Lower leg skin (tissue), 3 donors: ENCODE data around the gene DIS3L2.

Experiments
- POLR2A ChIP-seq, 2 donors: fragments of 450-650 bp; IDR thresholded peaks; one replicate each; pipeline ENCODE4 v1.6.1; 2016 to 2017; ENCODE audit warnings: antibody characterized with exemption in 2 of 2, mild to moderate bottlenecking in 1 of 2, moderate library complexity in 1 of 2
- TF ChIP-seq, protein P1 (sequence below), 3 donors: fragments of 450-650 bp; IDR thresholded peaks; one replicate each; pipeline ENCODE4 v1.5.1; 2016; ENCODE audit warnings: antibody characterized with exemption in 3 of 3, mild to moderate bottlenecking in 3 of 3, moderate library complexity in 2 of 3

DNA sequence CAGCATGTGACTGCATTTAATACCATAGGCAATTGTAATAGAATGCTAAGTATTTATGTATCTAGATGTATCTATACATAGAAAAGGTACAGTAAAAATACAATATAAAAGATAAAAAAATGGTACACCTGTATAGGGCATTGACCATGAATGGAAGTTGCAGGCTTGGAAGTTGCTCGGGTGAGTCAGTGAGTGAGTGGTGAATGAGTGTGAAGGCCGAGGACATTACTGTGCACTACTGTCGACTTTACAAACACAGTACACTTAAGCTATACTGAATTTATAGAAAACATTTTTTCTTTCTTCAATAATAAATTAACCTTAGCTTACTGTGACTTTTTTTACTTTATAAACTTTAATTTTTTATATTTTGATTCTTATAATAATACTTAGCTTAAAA is 8.9 kb downstream of the DIS3L2 start:
- TF ChIP-seq POLR2A (IDR thresholded peaks at IDR 0.05), result no peak
- TF ChIP-seq, protein P1, sequence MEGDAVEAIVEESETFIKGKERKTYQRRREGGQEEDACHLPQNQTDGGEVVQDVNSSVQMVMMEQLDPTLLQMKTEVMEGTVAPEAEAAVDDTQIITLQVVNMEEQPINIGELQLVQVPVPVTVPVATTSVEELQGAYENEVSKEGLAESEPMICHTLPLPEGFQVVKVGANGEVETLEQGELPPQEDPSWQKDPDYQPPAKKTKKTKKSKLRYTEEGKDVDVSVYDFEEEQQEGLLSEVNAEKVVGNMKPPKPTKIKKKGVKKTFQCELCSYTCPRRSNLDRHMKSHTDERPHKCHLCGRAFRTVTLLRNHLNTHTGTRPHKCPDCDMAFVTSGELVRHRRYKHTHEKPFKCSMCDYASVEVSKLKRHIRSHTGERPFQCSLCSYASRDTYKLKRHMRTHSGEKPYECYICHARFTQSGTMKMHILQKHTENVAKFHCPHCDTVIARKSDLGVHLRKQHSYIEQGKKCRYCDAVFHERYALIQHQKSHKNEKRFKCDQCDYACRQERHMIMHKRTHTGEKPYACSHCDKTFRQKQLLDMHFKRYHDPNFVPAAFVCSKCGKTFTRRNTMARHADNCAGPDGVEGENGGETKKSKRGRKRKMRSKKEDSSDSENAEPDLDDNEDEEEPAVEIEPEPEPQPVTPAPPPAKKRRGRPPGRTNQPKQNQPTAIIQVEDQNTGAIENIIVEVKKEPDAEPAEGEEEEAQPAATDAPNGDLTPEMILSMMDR (IDR thresholded peaks at IDR 0.05), result no peak
